ENCODE measurements around the gene TIAM2. TPM values are rescaled to one million over a fixed set of nuclear protein-coding genes. Genes with fewer than 3 reads are reported as not detected.
"Not testable (repeated sequence)": the region's sequence is repeated elsewhere in the genome, so short reads cannot be mapped to it uniquely, and the experiment has no call there.

Gene TIAM2
- total RNA-seq, 2 donors from 2014 or later = 3.1 to 6.6 TPM

DNA sequence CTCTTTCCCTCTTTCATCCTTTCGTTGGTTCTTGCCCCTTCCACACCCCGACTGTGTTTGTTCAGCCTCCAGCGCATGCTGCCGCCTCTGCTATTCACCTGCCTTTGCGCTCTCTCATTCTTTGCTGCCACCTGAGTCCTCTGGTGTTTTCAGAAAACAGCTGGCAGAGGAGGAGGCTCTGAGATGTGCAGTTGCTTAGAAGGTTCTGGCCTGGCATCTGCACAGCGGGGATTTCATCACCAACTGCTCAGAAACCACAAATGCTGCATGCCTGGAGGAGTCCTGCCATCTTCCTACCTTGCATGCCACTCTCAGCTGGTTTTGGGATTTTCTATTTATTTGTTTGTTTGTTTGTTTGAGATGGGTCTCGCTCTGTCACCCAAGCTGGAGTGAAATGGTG lies 229.5 kb downstream of the TIAM2 start:
- no peaks in the 10 kb centered on the region for H3K9me3 ChIP-seq
- no peaks in the 10 kb centered on the region for H3K36me3 ChIP-seq (replicated peaks in 1 of 2; ENCODE audit: insufficient read depth in 1 of 2, low read depth in 2 of 2)
- H3K27me3 ChIP-seq = no peaks in the 10 kb centered on the region
- ATAC-seq = no peak
- intact Hi-C loops (cut with DNase I) = no loop called here
- WGBS, 2 donors = 74 to 81% methylated on average over 7 of the region's 7 CpGs
- no peak for TF ChIP-seq CTCF (IDR thresholded peaks at IDR 0.05)
- TF ChIP-seq POLR2A (IDR thresholded peaks at IDR 0.05) = no peak
- H3K4me1 ChIP-seq = no peaks in the 10 kb centered on the region
- H3K27ac ChIP-seq = no peak overlapping the region
- DNase-seq = no peak
- H3K4me3 ChIP-seq = no peak overlapping the region

DNA sequence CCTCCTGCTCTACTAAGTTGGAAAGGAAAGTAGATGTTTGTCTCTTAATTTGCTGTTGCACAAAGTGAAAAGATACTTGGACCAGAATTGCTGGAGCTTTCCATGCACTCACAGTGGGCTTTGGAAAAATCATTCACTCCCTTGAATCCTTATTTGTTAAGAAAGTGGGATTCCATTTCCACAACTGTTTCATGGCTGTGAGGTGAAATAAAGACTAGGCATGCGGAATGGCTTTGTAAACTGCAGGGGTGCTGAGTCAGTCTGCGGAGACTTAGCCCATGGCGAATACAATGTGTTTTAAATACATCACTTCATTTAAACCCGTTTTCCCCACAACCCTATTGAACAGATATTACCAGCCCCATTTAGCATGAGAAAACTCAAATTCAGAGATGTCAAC lies 231.9 kb downstream of the TIAM2 start:
- WGBS, 2 donors = 78 to 84% methylated on average over 4 of the region's 4 CpGs
- Histone ChIP-seq H3K4me1 (no peaks in the 10 kb centered on the region), H3K36me3 (replicated peaks in 1 of 2; ENCODE audit: insufficient read depth in 1 of 2, low read depth in 2 of 2) (no peaks in the 10 kb centered on the region), H3K9me3 (no peaks in the 10 kb centered on the region), H3K4me3 (no peak overlapping the region), H3K27me3 (no peaks in the 10 kb centered on the region), H3K27ac (no peak overlapping the region)
- TF ChIP-seq CTCF (IDR thresholded peaks at IDR 0.05) (no peak), POLR2A (IDR thresholded peaks at IDR 0.05) (no peak)
- ATAC-seq = no peak
- DNase-seq = no peak
- intact Hi-C loops (cut with DNase I) = no loop called here

GRCh38 chr6:155228546-155229166 lies 233.5 kb downstream of the TIAM2 start:
- 69 to 71% methylated on average over 13 of the region's 13 CpGs for WGBS, 2 donors
- Histone ChIP-seq H3K27ac (no peak overlapping the region), H3K4me3 (no peak overlapping the region), H3K4me1 (no peaks in the 10 kb centered on the region), H3K27me3 (no peaks in the 10 kb centered on the region), H3K36me3 (replicated peaks in 1 of 2; ENCODE audit: insufficient read depth in 1 of 2, low read depth in 2 of 2) (no peaks in the 10 kb centered on the region), H3K9me3 (no peaks in the 10 kb centered on the region)
- no peak for DNase-seq
- intact Hi-C loops (cut with DNase I) = no loop called here
- no peak for ATAC-seq
- TF ChIP-seq POLR2A (IDR thresholded peaks at IDR 0.05) (no peak), CTCF (IDR thresholded peaks at IDR 0.05) (no peak)

GRCh38 chr6:155230975-155231374 lies 235.9 kb downstream of the TIAM2 start:
- WGBS, 2 donors = 89 to 92% methylated on average over 4 of the region's 4 CpGs

GRCh38 chr6:155232848-155233247 lies 237.7 kb downstream of the TIAM2 start:
- Histone ChIP-seq H3K27me3 (no peaks in the 10 kb centered on the region), H3K27ac (no peak overlapping the region), H3K36me3 (replicated peaks in 1 of 2; ENCODE audit: insufficient read depth in 1 of 2, low read depth in 2 of 2) (no peaks in the 10 kb centered on the region), H3K4me3 (no peak overlapping the region), H3K4me1 (peaks cover 10% of the 10 kb centered on the region), H3K9me3 (no peaks in the 10 kb centered on the region)
- intact Hi-C loops (cut with DNase I) = no loop called here
- ATAC-seq = no peak
- no peak for DNase-seq
- TF ChIP-seq POLR2A (IDR thresholded peaks at IDR 0.05) = no peak
- TF ChIP-seq CTCF (IDR thresholded peaks at IDR 0.05) = no peak
- WGBS, 2 donors = 76% methylated on average over 6 of the region's 6 CpGs

More at GRCh38 chr6:155230975-155231374, 235.9 kb downstream of the TIAM2 start:
- H3K9me3 ChIP-seq; H3K27ac ChIP-seq; ATAC-seq; H3K27me3 ChIP-seq; DNase-seq; intact Hi-C loops (cut with DNase I); H3K4me3 ChIP-seq; H3K36me3 ChIP-seq (replicated peaks in 1 of 2; ENCODE audit: insufficient read depth in 1 of 2, low read depth in 2 of 2): not testable (repeated sequence)
- peaks cover 10% of the 10 kb centered on the region for H3K4me1 ChIP-seq
